ENCODE results near the gene ERC2. TPM values are rescaled to one million over a fixed set of nuclear protein-coding genes. Genes with fewer than 3 reads are reported as not detected.

ERC2 gene
- polyA plus RNA-seq, 3 donors, result not detected

GRCh38 chr3:55955891-55956477 is 512.3 kb downstream of the ERC2 start:
- Histone ChIP-seq H3K4me2 (replicated peaks; ENCODE audit: extremely low read depth, low read length, poor library complexity, severe bottlenecking) (no peak overlapping the region), H4K20me1 (ENCODE audit: insufficient read depth, low read length) (no peaks in the 10 kb centered on the region), H2AFZ (ENCODE audit: insufficient read depth, low read depth, low read length, poor library complexity, severe bottlenecking) (no peak overlapping the region), H3K27me3 (ENCODE audit: control insufficient read depth in 2 of 2, insufficient read depth in 2 of 2, low read length in 2 of 2) (no peaks in the 10 kb centered on the region), H3K27ac (ENCODE audit: low read depth in 1 of 2, low read length in 2 of 2) (no peak overlapping the region), H3K9me3 (replicated peaks in 1 of 2; ENCODE audit: control insufficient read depth in 1 of 2, insufficient read depth in 1 of 2, low read length in 2 of 2) (peaks cover 0 to 10% of the 10 kb centered on the region in 2 donors), H3K79me2 (ENCODE audit: insufficient read depth, low read length) (no peaks in the 10 kb centered on the region), H3K36me3 (replicated peaks in 1 of 2; ENCODE audit: control insufficient read depth in 1 of 2, insufficient read depth in 2 of 2, low read length in 2 of 2) (no peaks in the 10 kb centered on the region), H3K4me1 (ENCODE audit: control insufficient read depth in 1 of 2, insufficient read depth in 2 of 2, low read length in 2 of 2) (no peaks in the 10 kb centered on the region), H3K4me3 (replicated peaks in 1 of 3; ENCODE audit: low read depth in 2 of 3, low read length in 3 of 3) (no peak overlapping the region), H3K9ac (ENCODE audit: insufficient read depth, low read length, poor library complexity, severe bottlenecking) (no peak overlapping the region)
- no peak for DNase-seq
- no peak for TF ChIP-seq CTCF (IDR thresholded peaks at IDR 0.05)
- WGBS (ENCODE audit: insufficient coverage), result 100% methylated on average over 1 of the region's 4 CpGs
- peaks cover 0 to 11% (median 2%) of the 10 kb centered on the region in 7 donors for H3K9me3 Mint-ChIP-seq
- H3K4me3 Mint-ChIP-seq, result no peak overlapping the region
- no peaks in the 10 kb centered on the region for H3K36me3 Mint-ChIP-seq
- intact Hi-C loops (cut with micrococcal nuclease), result no loop called here
- H3K27me3 Mint-ChIP-seq (ENCODE audit: low read depth in 3 of 3), result no peaks in the 10 kb centered on the region
- H3K4me1 Mint-ChIP-seq, result no peaks in the 10 kb centered on the region
- no peak overlapping the region for H3K27ac Mint-ChIP-seq

GRCh38 chr3:55951388-55951787 is 516.9 kb downstream of the ERC2 start:
- intact Hi-C loops (cut with micrococcal nuclease), result no loop called here
- TF ChIP-seq CTCF (IDR thresholded peaks at IDR 0.05), result no peak

More at GRCh38 chr3:55951388-55951787, 516.9 kb downstream of the ERC2 start:
- Mint-ChIP-seq H3K9me3 (peaks cover 0 to 5% (median 0%) of the 10 kb centered on the region in 7 donors), H3K36me3 (no peaks in the 10 kb centered on the region), H3K4me1 (no peaks in the 10 kb centered on the region), H3K27me3 (ENCODE audit: low read depth in 3 of 3) (no peaks in the 10 kb centered on the region), H3K27ac (no peak overlapping the region), H3K4me3 (no peak overlapping the region)
- H3K4me2 ChIP-seq (replicated peaks; ENCODE audit: extremely low read depth, low read length, poor library complexity, severe bottlenecking), result no peak overlapping the region
- no peak for DNase-seq
- H3K79me2 ChIP-seq (ENCODE audit: insufficient read depth, low read length), result no peaks in the 10 kb centered on the region
- no peak overlapping the region for H2AFZ ChIP-seq (ENCODE audit: insufficient read depth, low read depth, low read length, poor library complexity, severe bottlenecking)
- H3K36me3 ChIP-seq (replicated peaks in 1 of 2; ENCODE audit: control insufficient read depth in 1 of 2, insufficient read depth in 2 of 2, low read length in 2 of 2), result no peaks in the 10 kb centered on the region
- no peaks in the 10 kb centered on the region for H3K4me1 ChIP-seq (ENCODE audit: control insufficient read depth in 1 of 2, insufficient read depth in 2 of 2, low read length in 2 of 2)
- H3K9me3 ChIP-seq (replicated peaks in 1 of 2; ENCODE audit: control insufficient read depth in 1 of 2, insufficient read depth in 1 of 2, low read length in 2 of 2), result no peaks in the 10 kb centered on the region
- H3K27ac ChIP-seq (ENCODE audit: low read depth in 1 of 2, low read length in 2 of 2), result no peak overlapping the region
- H3K9ac ChIP-seq (ENCODE audit: insufficient read depth, low read length, poor library complexity, severe bottlenecking), result no peak overlapping the region
- H4K20me1 ChIP-seq (ENCODE audit: insufficient read depth, low read length), result no peaks in the 10 kb centered on the region
- WGBS (ENCODE audit: insufficient coverage), result no CpG with 5 or more reads among the region's 4 CpGs
- H3K27me3 ChIP-seq (ENCODE audit: control insufficient read depth in 2 of 2, insufficient read depth in 2 of 2, low read length in 2 of 2), result no peaks in the 10 kb centered on the region
- H3K4me3 ChIP-seq (replicated peaks in 1 of 3; ENCODE audit: low read depth in 2 of 3, low read length in 3 of 3), result no peak overlapping the region

All from CD14-positive monocyte (primary cell).